CD14-positive monocyte (primary cell): Measurements from ENCODE around the gene MAP7D1. TPM values are rescaled to one million over a fixed set of nuclear protein-coding genes. Genes with fewer than 3 reads are reported as not detected.

Experiments
- DNase-seq, 3 donors: peaks; one replicate each; pipeline ENCODE4 v3.0.0-alpha.2; 2011 to 2022
- H2AFZ ChIP-seq: 2 replicates; pipeline ENCODE4 v1.6.0; 2012; ENCODE audit warnings: mild to moderate bottlenecking, low read depth, low read length, inconsistent platforms; ENCODE audit not compliant: insufficient read depth, poor library complexity, severe bottlenecking
- H3K27ac ChIP-seq, 2 donors: 1 replicate in 1 of 2; 2 replicates in 1 of 2; pipeline ENCODE4 v1.5.1; 2012 to 2013; ENCODE audit warnings: low read length in 2 of 2, control low read depth in 1 of 2, inconsistent platforms in 1 of 2, low read depth in 1 of 2, mild to moderate bottlenecking in 1 of 2
- H3K27me3 ChIP-seq, 2 donors: one replicate each; pipeline versions ENCODE4 v1.6.0 to v1.6.1; 2011 to 2013; ENCODE audit warnings: low read length in 2 of 2; ENCODE audit not compliant: control insufficient read depth in 2 of 2, insufficient read depth in 2 of 2
- H3K36me3 ChIP-seq, 2 donors: replicated peaks in 1 of 2; 1 replicate in 1 of 2; 2 replicates in 1 of 2; pipeline versions ENCODE4 v1.5.1 to v1.6.1; 2012 to 2013; ENCODE audit warnings: low read length in 2 of 2, control low read depth in 1 of 2, inconsistent platforms in 1 of 2, mild to moderate bottlenecking in 1 of 2; ENCODE audit not compliant: insufficient read depth in 2 of 2, control insufficient read depth in 1 of 2
- H3K4me1 ChIP-seq, 2 donors: 1 replicate in 1 of 2; 2 replicates in 1 of 2; pipeline versions ENCODE4 v1.5.1 to v1.6.1; 2012 to 2013; ENCODE audit warnings: low read length in 2 of 2, control low read depth in 1 of 2, inconsistent platforms in 1 of 2, mild to moderate bottlenecking in 1 of 2, moderate library complexity in 1 of 2; ENCODE audit not compliant: insufficient read depth in 2 of 2, control insufficient read depth in 1 of 2
- H3K4me2 ChIP-seq: replicated peaks from 2 replicates; pipeline ENCODE3; 2012; ENCODE audit warnings: low read length, moderate library complexity, mild to moderate bottlenecking; ENCODE audit not compliant: poor library complexity, severe bottlenecking; ENCODE audit errors: extremely low read depth
- H3K4me3 ChIP-seq, 3 experiments: fragments of 200-600 bp in 1 of 3; sonication (generic) in 1 of 3; replicated peaks in 1 of 3; 1 replicate in 2 of 3; 2 replicates in 1 of 3; pipeline ENCODE4 v1.5.1; 2011 to 2013; ENCODE audit warnings: low read length in 3 of 3, mild to moderate bottlenecking in 3 of 3, control low read depth in 2 of 3, low read depth in 2 of 3, inconsistent platforms in 1 of 3, moderate library complexity in 1 of 3
- H3K79me2 ChIP-seq: 2 replicates; pipeline ENCODE4 v1.6.0; 2012; ENCODE audit warnings: mild to moderate bottlenecking, control low read depth, inconsistent platforms, low read length, moderate library complexity; ENCODE audit not compliant: insufficient read depth
- H3K9ac ChIP-seq: 2 replicates; pipeline ENCODE4 v1.6.0; 2017; ENCODE audit warnings: low read length, mild to moderate bottlenecking; ENCODE audit not compliant: insufficient read depth, poor library complexity, severe bottlenecking
- H3K9me3 ChIP-seq, 2 donors: replicated peaks in 1 of 2; 1 replicate in 1 of 2; 2 replicates in 1 of 2; pipeline versions ENCODE4 v1.5.1 to v1.6.1; 2012 to 2013; ENCODE audit warnings: low read length in 2 of 2, control low read depth in 1 of 2; ENCODE audit not compliant: control insufficient read depth in 1 of 2, insufficient read depth in 1 of 2
- H4K20me1 ChIP-seq: 2 replicates; pipeline ENCODE4 v1.6.0; 2012; ENCODE audit warnings: mild to moderate bottlenecking, low read length, control low read depth, moderate library complexity; ENCODE audit not compliant: insufficient read depth
- H3K27ac Mint-ChIP-seq, 7 donors: one replicate each; pipeline ENCODE4 v1.8.0; 2020; ENCODE audit warnings: mild to moderate bottlenecking in 7 of 7, mixed read lengths in 7 of 7, moderate library complexity in 6 of 7, inconsistent platforms in 2 of 7
- H3K27me3 Mint-ChIP-seq, 3 donors: one replicate each; pipeline ENCODE4 v1.8.0; 2021 to 2022; ENCODE audit warnings: low read depth in 3 of 3, mild to moderate bottlenecking in 3 of 3, mixed read lengths in 3 of 3, moderate library complexity in 3 of 3, inconsistent platforms in 1 of 3
- H3K36me3 Mint-ChIP-seq, 2 donors: one replicate each; pipeline ENCODE4 v1.8.0; 2020; ENCODE audit warnings: mixed read lengths in 2 of 2, inconsistent platforms in 1 of 2, mild to moderate bottlenecking in 1 of 2
- H3K4me1 Mint-ChIP-seq: one replicate; pipeline ENCODE4 v1.8.0; 2020; ENCODE audit warnings: mild to moderate bottlenecking, mixed read lengths
- H3K4me3 Mint-ChIP-seq, 2 donors: one replicate each; pipeline ENCODE4 v1.8.0; 2020; ENCODE audit warnings: mild to moderate bottlenecking in 2 of 2, mixed read lengths in 2 of 2, moderate library complexity in 1 of 2
- H3K9me3 Mint-ChIP-seq, 7 donors: one replicate each; pipeline ENCODE4 v1.8.0; 2020 to 2022; ENCODE audit warnings: mixed read lengths in 7 of 7, mild to moderate bottlenecking in 6 of 7, moderate library complexity in 6 of 7, inconsistent platforms in 2 of 7
- CTCF ChIP-seq: fragments of 200-600 bp; IDR thresholded peaks from one replicate; pipeline ENCODE4 v1.8.0; 2022; ENCODE audit warnings: antibody characterized with exemption, mild to moderate bottlenecking
- WGBS: methylation state at CpG from one replicate; pipeline ENCODE4 v1.1.5; 2013; ENCODE audit warnings: missing lambda C conversion rate; ENCODE audit not compliant: insufficient coverage; 5-methylcytosine and 5-hydroxymethylcytosine counted together
- intact Hi-C, 2 donors: fragments of 100-400 bp; cut with micrococcal nuclease; formaldehyde crosslinking; loops; one replicate each; pipeline versions ENCODE4 v1.15.0 to v1.15.1; 2023
- polyA plus RNA-seq, 3 donors: library from polyadenylated mRNA; depleted of rRNA in 1 of 3; unstranded in 2 of 3; stranded (reverse) in 1 of 3; fragments of 300-500 nt in 2 of 3; fragments of >200 nt in 1 of 3; fragmentation: Illumina TruSeq in 2 of 3; gene quantifications; 1 replicate in 2 of 3; 2 replicates in 1 of 3; pipeline ENCODE4 v1.2.3, GENCODE V29; 2012 to 2021

MAP7D1 gene
- polyA plus RNA-seq, 3 donors = 12.3 to 153 (median 13.6) TPM

- Histone ChIP-seq H4K20me1 (peaks cover 33% of the 10 kb centered on the region), H3K27ac (no peak overlapping the region), H3K27me3 (no peaks in the 10 kb centered on the region), H3K4me2 (no peak overlapping the region), H3K4me1 (peaks cover 14 to 15% of the 10 kb centered on the region in 2 donors), H2AFZ (no peak overlapping the region), H3K36me3 (peaks cover 41 to 51% of the 10 kb centered on the region in 2 donors), H3K9ac (no peak overlapping the region), H3K79me2 (peaks cover 33% of the 10 kb centered on the region), H3K9me3 (no peaks in the 10 kb centered on the region), H3K4me3 (no peak overlapping the region)
- DNase-seq = no peak
- intact Hi-C loops = no loop called here
- WGBS = 96% methylated on average over 2 of the region's 3 CpGs
- no peak overlapping the region for H3K27ac Mint-ChIP-seq
- H3K4me3 Mint-ChIP-seq = no peak overlapping the region
- H3K27me3 Mint-ChIP-seq = peaks cover 0 to 2% (median 1%) of the 10 kb centered on the region in 3 donors
- no peak for TF ChIP-seq CTCF
- peaks cover 46 to 48% of the 10 kb centered on the region in 2 donors for H3K36me3 Mint-ChIP-seq
- no peaks in the 10 kb centered on the region for H3K9me3 Mint-ChIP-seq
- H3K4me1 Mint-ChIP-seq = peaks cover 25% of the 10 kb centered on the region
These were observed 18.2 kb upstream of the MAP7D1 start for GRCh38 chr1:36137776-36138175.

- Histone ChIP-seq H3K4me2 (no peak overlapping the region), H3K27me3 (no peaks in the 10 kb centered on the region), H3K9me3 (no peaks in the 10 kb centered on the region), H3K4me3 (no peak overlapping the region), H3K9ac (no peak overlapping the region), H4K20me1 (peaks cover 49% of the 10 kb centered on the region), H2AFZ (no peak overlapping the region), H3K27ac (peak overlapping the region in 1 of 2 donors; percentile 18), H3K79me2 (peaks cover 50% of the 10 kb centered on the region), H3K36me3 (peaks cover 43 to 51% of the 10 kb centered on the region in 2 donors), H3K4me1 (peaks cover 13 to 14% of the 10 kb centered on the region in 2 donors)
- peak overlapping the region in 2 of 7 donors; percentile 47 to 52 for H3K27ac Mint-ChIP-seq
- intact Hi-C loops = no loop called here
- no peaks in the 10 kb centered on the region for H3K9me3 Mint-ChIP-seq
- no peak for TF ChIP-seq CTCF
- 100% methylated on average over 1 of the region's 5 CpGs for WGBS
- H3K4me3 Mint-ChIP-seq = no peak overlapping the region
- H3K36me3 Mint-ChIP-seq = peaks cover 48 to 56% of the 10 kb centered on the region in 2 donors
- H3K27me3 Mint-ChIP-seq = peaks cover 0 to 2% (median 1%) of the 10 kb centered on the region in 3 donors
- no peak for DNase-seq
- peaks cover 26% of the 10 kb centered on the region for H3K4me1 Mint-ChIP-seq
These were observed 16.4 kb upstream of the MAP7D1 start for GRCh38 chr1:36139521-36139920.
